Left kidney (tissue), 1 donor: ENCODE data around the gene PHC2. TPM values are rescaled to one million over a fixed set of nuclear protein-coding genes. Genes with fewer than 3 reads are reported as not detected.

Source experiments
- polyA plus RNA-seq: library from polyadenylated mRNA; unstranded; fragments of 120-200 nt; gene quantifications from one replicate; pipeline ENCODE4 v1.2.1, GENCODE V29; 2013; ENCODE audit not compliant: insufficient read length

Gene PHC2
- polyA plus RNA-seq, 1 donor, result 103 TPM

Other genes starting within 250 kb of the PHC2 start
- gene TRIM62, start 249.1 kb downstream of the PHC2 start, polyA plus RNA-seq, result 7.5 TPM
- 57.1 TPM for gene ZNF362, start 174.6 kb downstream of the PHC2 start, polyA plus RNA-seq
- not detected for gene A3GALT2, start 110.0 kb downstream of the PHC2 start, polyA plus RNA-seq
- 5.9 TPM for gene ZSCAN20, start 41.5 kb upstream of the PHC2 start, polyA plus RNA-seq